HepG2 (cell line): ENCODE results near the gene ETS2. TPM values are rescaled to one million over a fixed set of nuclear protein-coding genes. Genes with fewer than 3 reads are reported as not detected.

Experiments
- ASH2L ChIP-seq: fragments of 300-600, 200-600 bp; sonication (generic); IDR thresholded peaks from 2 replicates; pipeline ENCODE4 v1.7.0; 2017; ENCODE audit warnings: low read depth, mild to moderate bottlenecking, moderate library complexity, mixed read lengths, low read length; ENCODE audit not compliant: insufficient read length
- BCL6 ChIP-seq: IDR thresholded peaks from 2 replicates; pipeline ENCODE4 v1.6.1; 2016; ENCODE audit warnings: missing genetic modification reagents, missing compliant biosample characterization
- GRHL1 ChIP-seq: sonication (generic); formaldehyde crosslinking; conservative IDR thresholded peaks from 2 replicates; pipeline ENCODE4 v1.8.0; 2022; ENCODE audit warnings: missing genetic modification reagents
- HNF1B ChIP-seq: sonication (generic); formaldehyde crosslinking; IDR thresholded peaks from 2 replicates; pipeline ENCODE4 v1.5.1; 2020; ENCODE audit warnings: mild to moderate bottlenecking, moderate library complexity, missing genetic modification reagents
- HOMEZ ChIP-seq: IDR thresholded peaks from 2 replicates; pipeline ENCODE4 v1.6.1; 2016; ENCODE audit warnings: low read depth
- ISL2 ChIP-seq: sonication (generic); formaldehyde crosslinking; IDR thresholded peaks from 2 replicates; pipeline ENCODE4 v1.5.0; 2020; ENCODE audit warnings: missing genetic modification reagents
- KAT8 ChIP-seq: IDR thresholded peaks from 2 replicates; pipeline ENCODE4 v1.6.1; 2016; ENCODE audit warnings: missing genetic modification reagents, missing compliant biosample characterization
- KDM1A ChIP-seq: IDR thresholded peaks from 2 replicates; pipeline ENCODE4 v1.6.1; 2016; ENCODE audit warnings: missing compliant biosample characterization
- MTA1 ChIP-seq: sonication (generic); formaldehyde crosslinking; IDR thresholded peaks from 2 replicates; pipeline ENCODE4 v1.4.0; 2020; ENCODE audit warnings: missing genetic modification reagents, mild to moderate bottlenecking, borderline replicate concordance
- MTF1 ChIP-seq: sonication (generic); formaldehyde crosslinking; IDR thresholded peaks from 2 replicates; pipeline ENCODE4 v1.5.0; 2020; ENCODE audit warnings: missing genetic modification reagents
- NR2F2 ChIP-seq: IDR thresholded peaks from 2 replicates; pipeline ENCODE4 v1.6.1; 2012; ENCODE audit warnings: low read depth, inconsistent platforms, borderline replicate concordance
- PAXIP1 ChIP-seq: sonication (generic); formaldehyde crosslinking; conservative IDR thresholded peaks from 2 replicates; pipeline ENCODE4 v1.4.0; 2020; ENCODE audit warnings: mild to moderate bottlenecking, missing genetic modification reagents, moderate library complexity
- RXRB ChIP-seq: IDR thresholded peaks from 2 replicates; pipeline ENCODE4 v1.6.1; 2016; ENCODE audit warnings: borderline replicate concordance, missing genetic modification reagents, missing compliant biosample characterization
- TAF15 ChIP-seq: fragments of 200-400 bp; formaldehyde crosslinking; IDR thresholded peaks from one replicate; pipeline ENCODE4 v1.6.1; 2018; ENCODE audit warnings: mild to moderate bottlenecking, low read depth, low read length; ENCODE audit not compliant: poor library complexity, severe bottlenecking
- TFAP4 ChIP-seq: sonication (generic); IDR thresholded peaks from 2 replicates; pipeline ENCODE4 v1.6.1; 2016; ENCODE audit warnings: low read depth, borderline replicate concordance
- ZNF12 ChIP-seq: sonication (generic); formaldehyde crosslinking; IDR thresholded peaks from 2 replicates; pipeline ENCODE4 v1.5.0; 2020; ENCODE audit warnings: missing genetic modification reagents
- ZNF207 ChIP-seq: fragments of 450-650 bp; IDR thresholded peaks from 2 replicates; pipeline ENCODE4 v1.6.1; 2016; ENCODE audit warnings: antibody characterized with exemption, borderline replicate concordance
- ZNF460 ChIP-seq: sonication (generic); formaldehyde crosslinking; IDR thresholded peaks from 2 replicates; pipeline ENCODE4 v1.5.1; 2020; ENCODE audit warnings: missing genetic modification reagents, mild to moderate bottlenecking, borderline replicate concordance
- ZNF75D ChIP-seq: sonication (generic); formaldehyde crosslinking; IDR thresholded peaks from 2 replicates; pipeline ENCODE4 v1.8.1; 2023; ENCODE audit warnings: missing genetic modification reagents, mild to moderate bottlenecking, borderline replicate concordance
- polyA plus RNA-seq, 8 experiments: library from polyadenylated mRNA; depleted of rRNA in 3 of 8; stranded (reverse) in 7 of 8; unstranded in 1 of 8; fragments of >200 nt; fragmentation: Illumina TruSeq in 4 of 8; extraction: Trizol in 4 of 8; gene quantifications; 2 replicates each; pipeline versions ENCODE4 v1.2.1 to v1.2.3, GENCODE V29; 2011 to 2016; ENCODE audit warnings: low read depth in 4 of 8, missing spikeins in 1 of 8, mixed read lengths in 1 of 8; ENCODE audit not compliant: insufficient read depth in 1 of 8
- total RNA-seq, 5 experiments: library from RNA; depleted of rRNA; stranded (reverse); fragments of >200 nt; fragmentation: Illumina TruSeq; extraction: Trizol; gene quantifications; 2 replicates each; pipeline ENCODE4 v1.2.3, GENCODE V29; 2016; ENCODE audit warnings: low read depth in 1 of 5

The ETS2 gene
- total and polyA plus RNA-seq, 2 of the 13 experiments (the other 11 are each of a cell fraction or from before 2014, with no cell fraction given): 24.6 to 64.4 TPM

- TF ChIP-seq PAXIP1 (CRISPR knock-in tag) (peak; percentile 74), TFAP4 (peak; percentile 58; the same call in 1 of the 2 replicates), ZNF207 (no peak), MTA1 (CRISPR knock-in tag) (peak; percentile 28; the same call in 1 of the 2 replicates), ZNF12 (CRISPR knock-in tag) (0 out of 2 replicates have a peak, but pooled peaks have one; percentile 14), TAF15 (no peak), HNF1B (no peak), HOMEZ (CRISPR knock-in tag) (peak; percentile 75), GRHL1 (CRISPR knock-in tag) (no peak), NR2F2 (no peak), ISL2 (CRISPR knock-in tag) (peak; percentile 63; the same call in 1 of the 2 replicates), KDM1A (CRISPR knock-in tag) (0 out of 2 replicates have a peak, but pooled peaks have one; percentile 23), RXRB (CRISPR knock-in tag) (peak; percentile 52; the same call in 1 of the 2 replicates), KAT8 (CRISPR knock-in tag) (peak; percentile 66), ASH2L (peak; percentile 68), ZNF460 (CRISPR knock-in tag) (no peak), ZNF75D (CRISPR knock-in tag) (no peak), BCL6 (peak; percentile 76), MTF1 (CRISPR knock-in tag) (no peak)
Observed at GRCh38 chr21:38802050-38803026, 3.4 kb upstream of the ETS2 start (continued).
